Gastroesophageal sphincter (tissue), 3 donors: ENCODE measurements around the gene JAM3.
"Not testable (repeated sequence)": the region's sequence is repeated elsewhere in the genome, so short reads cannot be mapped to it uniquely, and the experiment has no call there.

Experiments used
- EP300 ChIP-seq: sonication (generic); formaldehyde crosslinking; IDR thresholded peaks from one replicate; pipeline ENCODE4 v1.6.1; 2017; ENCODE audit warnings: antibody characterized with exemption, mild to moderate bottlenecking
- POLR2A ChIP-seq, 2 donors: fragments of 450-650 bp; IDR thresholded peaks; one replicate each; pipeline ENCODE4 v1.6.1; 2017; ENCODE audit warnings: antibody characterized with exemption in 2 of 2, mild to moderate bottlenecking in 2 of 2, moderate library complexity in 1 of 2
- POLR2AphosphoS5 ChIP-seq: sonication (generic); formaldehyde crosslinking; IDR thresholded peaks from one replicate; pipeline ENCODE4 v1.6.1; 2017; ENCODE audit warnings: antibody characterized with exemption
- TF ChIP-seq, protein P1 (sequence below), 4 experiments: fragments of 200-600 bp in 2 of 4; fragments of 450-650 bp in 2 of 4; sonication (generic) in 1 of 4; IDR thresholded peaks; one replicate each; pipeline ENCODE4 v1.5.1; 2017 to 2019; ENCODE audit warnings: antibody characterized with exemption in 4 of 4, mild to moderate bottlenecking in 2 of 4, moderate library complexity in 2 of 4

DNA sequence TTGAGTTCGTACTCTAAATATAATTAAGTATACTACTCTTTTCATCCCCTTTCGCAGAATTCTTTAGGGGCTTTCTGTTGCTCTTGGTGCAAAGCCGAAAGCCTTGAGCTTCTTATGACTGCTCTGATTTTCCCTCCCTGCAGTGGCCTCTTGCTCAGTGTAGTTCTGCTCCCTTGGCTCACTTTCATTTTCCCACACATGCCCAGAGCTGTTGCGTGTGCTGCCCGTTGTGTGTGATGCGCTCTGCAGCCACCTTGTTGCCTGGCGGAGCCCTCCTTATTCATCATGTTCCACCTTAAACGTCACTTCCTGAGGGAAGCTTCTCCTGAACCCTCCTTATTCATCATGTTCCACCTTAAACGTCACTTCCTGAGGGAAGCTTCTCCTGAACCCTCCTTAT, 23.1 kb downstream of the JAM3 start:
- TF ChIP-seq, protein P1, sequence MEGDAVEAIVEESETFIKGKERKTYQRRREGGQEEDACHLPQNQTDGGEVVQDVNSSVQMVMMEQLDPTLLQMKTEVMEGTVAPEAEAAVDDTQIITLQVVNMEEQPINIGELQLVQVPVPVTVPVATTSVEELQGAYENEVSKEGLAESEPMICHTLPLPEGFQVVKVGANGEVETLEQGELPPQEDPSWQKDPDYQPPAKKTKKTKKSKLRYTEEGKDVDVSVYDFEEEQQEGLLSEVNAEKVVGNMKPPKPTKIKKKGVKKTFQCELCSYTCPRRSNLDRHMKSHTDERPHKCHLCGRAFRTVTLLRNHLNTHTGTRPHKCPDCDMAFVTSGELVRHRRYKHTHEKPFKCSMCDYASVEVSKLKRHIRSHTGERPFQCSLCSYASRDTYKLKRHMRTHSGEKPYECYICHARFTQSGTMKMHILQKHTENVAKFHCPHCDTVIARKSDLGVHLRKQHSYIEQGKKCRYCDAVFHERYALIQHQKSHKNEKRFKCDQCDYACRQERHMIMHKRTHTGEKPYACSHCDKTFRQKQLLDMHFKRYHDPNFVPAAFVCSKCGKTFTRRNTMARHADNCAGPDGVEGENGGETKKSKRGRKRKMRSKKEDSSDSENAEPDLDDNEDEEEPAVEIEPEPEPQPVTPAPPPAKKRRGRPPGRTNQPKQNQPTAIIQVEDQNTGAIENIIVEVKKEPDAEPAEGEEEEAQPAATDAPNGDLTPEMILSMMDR (IDR thresholded peaks at IDR 0.05), result not testable (repeated sequence)
- TF ChIP-seq EP300; POLR2A (IDR thresholded peaks at IDR 0.05); POLR2AphosphoS5: not testable (repeated sequence)
